ENCODE results near the gene SHROOM3.

GRCh38 chr4:76821641-76822040 lies 386.6 kb downstream of the SHROOM3 start:
- TF ChIP-seq POLR2AphosphoS5 (IDR thresholded peaks at IDR 0.05; ENCODE audit: insufficient read depth, low read depth, low read length), result no peak
- no peak for TF ChIP-seq POLR2A (IDR thresholded peaks at IDR 0.05; ENCODE audit: low read depth, low read length)
- TF ChIP-seq EZH2 (IDR thresholded peaks at IDR 0.05; ENCODE audit: borderline replicate concordance, low read depth, low read length, severe bottlenecking), result no peak
- no peak for TF ChIP-seq CTCF (IDR thresholded peaks at IDR 0.05; ENCODE audit: extremely low read depth in 1 of 2, insufficient read depth in 1 of 2, low read depth in 1 of 2, low read length in 2 of 2)

Measured in endothelial cell of umbilical vein (primary cell).